Medulla oblongata (tissue), 1 donor: ENCODE results near the gene SOD1.

Source experiments
- DNase-seq: peaks from one replicate; pipeline ENCODE4 v3.0.0-alpha.2; 2015; ENCODE audit errors: extremely low spot score

SOD1 gene

DNA sequence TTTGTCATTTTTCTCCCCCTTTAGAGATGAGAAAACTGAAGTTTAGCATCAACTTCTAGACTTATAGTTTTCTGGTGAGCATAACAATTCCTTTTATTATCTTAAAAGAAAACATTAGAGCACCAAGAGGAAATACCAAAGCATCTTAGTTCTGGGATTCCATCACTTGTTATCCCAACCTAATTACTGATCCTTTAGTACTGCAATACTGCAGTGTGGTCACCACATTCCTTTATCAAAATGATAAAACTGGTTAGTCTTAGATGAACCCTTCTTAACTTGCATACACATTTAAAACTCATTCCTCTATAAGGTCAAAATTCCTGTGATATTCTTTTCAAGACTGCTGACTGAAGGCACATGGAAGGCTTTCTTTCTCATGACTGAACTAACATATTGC, 23.1 kb downstream of the SOD1 start:
- no peak for DNase-seq

DNA sequence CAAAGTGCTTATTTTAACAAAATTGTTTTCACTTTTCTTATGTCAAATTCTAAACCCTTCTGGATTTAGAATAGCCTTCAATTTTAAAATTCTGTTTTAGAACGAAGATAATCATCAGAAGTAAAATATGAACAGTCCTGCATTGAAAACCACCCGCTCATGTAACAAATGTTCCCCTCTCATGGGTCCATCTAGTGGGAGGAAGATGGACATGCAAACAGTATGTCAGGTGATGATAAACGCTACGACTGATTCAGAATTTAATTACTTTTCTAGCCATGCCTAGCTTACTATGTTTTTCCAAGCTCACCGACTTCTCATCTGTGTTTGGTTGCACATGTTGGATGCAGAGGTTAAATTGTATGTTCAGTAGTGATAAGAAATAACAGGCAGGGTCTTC, 23.5 kb downstream of the SOD1 start:
- no peak for DNase-seq

DNA sequence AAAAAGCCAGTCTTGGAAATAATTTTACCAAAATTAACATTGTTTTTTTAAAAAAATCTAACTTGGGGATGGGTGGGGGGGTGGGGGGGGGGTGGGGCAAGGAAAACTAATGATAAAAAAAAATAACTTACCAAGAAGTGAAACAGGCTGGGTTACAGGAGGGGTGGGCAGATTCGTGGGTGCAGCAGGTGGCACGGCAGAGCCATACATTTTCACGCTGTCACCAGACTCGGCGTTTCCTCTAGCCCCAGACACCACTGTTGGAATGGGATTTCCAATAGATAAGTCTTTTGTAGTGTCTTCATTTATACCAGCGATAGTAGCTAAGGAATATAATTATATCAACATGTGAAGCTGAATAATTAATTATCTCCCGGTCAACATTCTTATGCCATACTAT, 25.4 kb downstream of the SOD1 start:
- no peak for DNase-seq

DNA sequence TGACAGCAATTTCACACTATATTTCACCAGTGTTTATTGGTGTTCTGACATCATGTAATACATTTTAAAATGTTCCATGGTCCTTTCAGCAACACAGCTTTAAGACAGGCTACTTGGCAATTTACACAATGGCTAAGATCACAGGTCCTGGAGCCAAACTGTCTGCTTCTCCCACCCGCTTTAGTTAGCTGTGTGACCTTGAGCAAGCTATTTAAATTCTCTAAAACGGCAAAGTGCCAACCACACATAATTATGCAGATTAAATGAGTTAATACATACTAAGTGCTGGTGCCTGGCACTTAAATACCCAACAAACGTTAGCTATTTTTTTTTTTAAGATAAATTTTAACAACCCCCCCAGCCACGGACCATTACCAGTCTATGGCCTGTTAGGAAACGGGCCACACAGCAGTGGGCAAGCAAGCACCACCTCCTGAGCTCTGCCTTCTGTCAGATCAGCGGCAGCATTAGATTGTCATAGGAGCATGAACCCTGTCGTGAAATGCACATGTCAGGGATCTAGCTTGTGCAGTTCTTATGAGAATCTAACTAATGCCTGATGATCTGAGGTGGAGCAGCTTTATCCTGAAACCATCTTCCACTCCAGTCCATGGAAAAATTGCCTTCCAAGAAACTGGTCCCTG, 26.9 kb downstream of the SOD1 start:
- DNase-seq: no peak

DNA sequence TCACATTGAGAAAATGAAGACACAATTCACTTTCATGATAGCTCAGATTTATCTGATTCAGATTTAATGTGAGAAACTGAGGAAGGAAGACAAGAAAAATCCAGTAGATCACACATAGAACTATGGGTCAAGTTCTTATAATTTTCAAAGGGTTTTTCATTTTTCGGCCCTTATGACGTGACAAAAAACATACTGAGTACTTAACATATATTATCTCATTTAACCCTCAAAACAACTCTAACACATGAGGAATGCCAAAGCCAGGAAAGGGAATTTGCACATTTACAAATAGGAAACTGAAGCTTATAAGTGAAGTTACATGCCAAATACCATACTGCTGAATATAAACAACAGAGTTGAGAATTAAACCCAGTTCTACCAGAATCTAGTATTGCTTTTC, 27.6 kb downstream of the SOD1 start:
- no peak for DNase-seq

DNA sequence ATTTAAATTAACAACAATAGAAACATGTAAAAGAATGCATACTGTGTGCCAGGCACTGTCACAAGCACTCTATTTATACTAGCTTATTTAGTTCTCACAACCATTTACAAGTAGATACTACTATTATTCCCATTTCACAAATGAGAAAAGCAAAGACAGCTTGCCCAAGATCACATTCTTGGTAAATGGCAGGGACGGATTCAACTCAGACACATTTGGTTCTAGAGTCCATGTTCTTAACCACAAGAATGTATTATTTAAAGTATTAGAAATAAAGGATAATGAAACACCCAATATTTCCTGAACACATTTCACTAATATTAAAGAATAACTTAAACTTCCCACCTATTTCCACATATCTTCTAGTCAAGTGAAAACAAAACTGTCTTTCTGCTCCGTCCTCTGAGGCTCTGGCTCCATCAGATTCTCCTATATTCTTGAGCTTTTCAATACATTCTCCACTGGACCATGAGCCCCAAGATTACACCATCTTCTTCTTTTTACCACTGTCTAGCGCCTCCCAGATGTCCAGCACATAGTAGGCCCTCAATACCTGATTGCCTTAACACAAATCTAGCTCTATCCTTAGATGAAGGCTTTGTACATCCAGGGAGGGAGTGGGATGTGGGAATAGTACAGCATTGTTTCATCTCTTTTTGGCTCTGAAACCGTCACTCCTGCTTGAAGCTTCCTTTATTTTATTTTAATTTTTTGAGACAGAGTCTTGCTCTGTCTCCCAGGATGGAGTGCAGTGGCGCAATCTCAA, 29.3 kb downstream of the SOD1 start:
- DNase-seq: no peak

DNA sequence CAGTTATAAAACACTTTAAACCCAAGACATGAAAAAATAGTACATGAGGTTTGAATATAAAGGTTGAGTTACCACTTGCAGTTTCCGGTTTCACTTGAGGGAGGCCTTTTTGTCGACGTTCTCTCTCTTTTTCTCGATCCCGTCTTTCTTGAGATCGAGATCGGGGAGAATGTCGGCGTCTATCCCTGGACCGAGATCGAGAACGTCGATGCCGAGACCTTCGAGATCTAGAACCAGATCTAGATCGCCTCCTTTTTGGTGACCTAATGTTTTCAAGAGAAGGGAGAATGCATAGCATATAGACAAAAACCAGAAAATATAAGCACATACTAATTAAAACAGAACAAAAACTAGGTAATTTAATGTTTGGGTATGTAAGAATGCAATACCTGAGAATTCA, 33.7 kb downstream of the SOD1 start:
- DNase-seq: no peak

DNA sequence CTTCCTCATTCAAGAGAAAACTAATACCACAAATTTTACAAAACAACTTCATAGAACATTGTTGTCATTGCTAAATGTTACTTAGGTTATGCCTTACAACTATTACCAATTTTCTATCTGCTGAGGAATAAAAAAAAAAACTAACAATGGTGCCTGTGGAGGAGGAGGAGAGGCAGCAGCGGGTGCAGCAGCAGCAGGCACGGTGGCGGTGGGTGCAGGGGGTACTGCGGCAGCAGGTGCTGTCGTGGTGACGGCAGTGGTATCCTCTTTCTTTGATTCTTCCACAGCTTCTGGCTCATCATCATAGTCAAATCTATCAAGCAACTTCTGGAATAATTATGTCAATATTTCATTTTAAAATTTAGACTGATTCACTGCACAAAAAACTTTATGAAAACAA, 36.9 kb downstream of the SOD1 start:
- no peak for DNase-seq

DNA sequence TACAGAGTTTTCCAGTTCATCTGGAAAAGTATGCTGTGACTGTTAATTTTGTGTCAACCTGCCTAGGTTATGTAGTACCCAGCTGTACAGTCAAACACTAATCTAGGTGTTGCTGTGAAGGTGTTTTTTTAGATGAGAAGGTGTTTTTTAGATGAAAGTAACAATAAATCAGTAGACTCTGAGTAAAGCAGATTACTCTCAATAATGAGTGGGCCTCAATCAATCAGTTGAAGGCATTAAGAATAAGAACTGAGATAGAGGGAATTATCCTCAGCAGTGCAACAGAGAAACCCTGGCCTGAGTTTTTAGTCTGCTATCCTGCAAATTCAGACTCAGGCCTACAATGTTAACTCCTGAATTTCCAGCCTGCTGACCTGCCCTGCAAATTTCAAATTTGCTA, 39.0 kb downstream of the SOD1 start:
- no peak for DNase-seq

DNA sequence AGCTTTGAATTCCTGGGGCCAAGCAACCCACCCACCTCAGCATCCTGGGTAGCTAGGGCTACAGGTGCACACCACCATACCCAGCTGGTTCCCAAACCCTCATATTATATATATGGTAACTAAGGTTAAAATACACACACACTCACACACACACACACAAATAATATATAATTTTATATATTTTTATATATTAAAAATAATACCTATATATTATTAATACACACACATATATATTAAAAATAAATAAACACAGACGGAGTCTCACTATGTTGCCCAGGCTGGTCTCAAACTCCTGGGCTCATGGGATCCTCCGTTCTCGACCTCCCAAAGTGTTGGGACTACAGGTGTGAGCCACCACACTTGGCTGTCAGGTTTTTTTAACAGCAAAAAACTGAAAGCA, 40.5 kb downstream of the SOD1 start:
- no peak for DNase-seq

DNA sequence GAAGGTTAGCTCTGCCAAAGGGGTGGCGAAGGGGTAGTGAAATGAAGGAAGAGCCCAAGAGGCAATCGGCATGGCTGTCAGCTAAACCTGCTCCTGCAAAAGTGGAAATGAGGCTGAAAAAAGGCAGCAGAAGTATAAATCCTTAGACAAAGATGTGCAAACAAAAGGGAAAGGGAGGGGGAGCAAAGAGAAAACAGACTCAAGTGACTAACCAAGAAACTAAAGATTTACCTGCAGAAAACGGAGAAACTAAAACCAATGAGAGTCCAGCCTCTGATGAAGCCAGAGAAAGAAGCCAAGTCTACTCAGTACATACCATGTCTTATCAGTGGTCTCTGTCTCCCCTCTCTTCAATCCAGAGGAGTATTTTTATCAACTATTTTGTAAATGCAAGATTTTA, 47.1 kb downstream of the SOD1 start:
- no peak for DNase-seq

DNA sequence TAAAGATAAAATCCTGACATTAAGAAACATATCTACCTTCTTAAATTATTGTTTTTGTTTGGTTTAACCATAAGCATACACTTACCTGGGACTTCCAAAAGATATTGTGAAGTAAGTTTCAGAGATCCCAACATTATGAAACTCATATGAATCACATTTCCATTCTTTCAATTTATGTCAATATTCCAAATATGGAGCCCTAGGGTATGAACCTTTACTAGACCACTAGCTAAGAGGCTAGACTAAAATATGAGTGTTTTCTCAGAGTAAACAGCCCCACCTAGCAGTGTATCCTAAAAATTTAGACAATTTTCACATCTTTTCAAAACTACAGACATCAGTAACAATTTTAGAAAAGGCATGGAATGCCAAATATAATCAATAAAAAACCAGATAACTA, 48.0 kb downstream of the SOD1 start:
- no peak for DNase-seq

DNA sequence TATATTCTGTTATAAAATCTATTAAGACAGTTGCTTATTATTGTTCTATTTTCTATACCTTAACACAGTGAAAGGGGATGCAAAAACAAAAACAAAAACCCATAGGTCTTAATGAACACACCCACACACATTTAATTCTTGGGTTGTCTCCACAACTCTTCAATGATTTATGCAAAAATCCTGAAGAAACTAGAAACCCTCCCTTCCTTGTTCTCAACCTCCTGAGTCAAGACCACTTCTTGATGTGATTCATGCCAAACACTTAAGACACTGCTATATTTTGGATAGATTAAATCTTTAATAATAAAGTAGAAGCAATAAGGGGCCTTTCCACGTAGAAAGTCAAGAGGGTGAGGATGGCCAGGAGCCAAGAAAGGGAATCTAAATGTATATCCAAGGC, 49.0 kb downstream of the SOD1 start:
- DNase-seq: no peak

DNA sequence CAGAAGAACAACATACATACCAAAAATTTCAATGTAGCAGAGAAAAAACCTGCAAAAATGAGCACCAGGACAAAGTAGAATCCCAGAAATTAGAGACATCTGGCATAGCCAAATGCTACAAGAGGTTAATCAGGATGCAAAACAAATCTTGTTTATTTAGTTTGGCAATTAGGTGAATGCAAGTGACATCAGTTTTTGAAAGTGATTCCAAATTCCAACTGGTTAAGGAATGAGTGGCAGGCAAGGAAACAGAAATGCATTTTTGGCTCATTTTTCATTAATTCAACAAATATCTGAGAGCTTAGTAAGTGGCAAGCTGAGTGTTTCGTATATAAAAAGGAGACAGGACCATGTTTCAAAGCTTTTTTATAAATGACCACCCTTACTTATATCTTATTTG, 51.1 kb downstream of the SOD1 start:
- no peak for DNase-seq

DNA sequence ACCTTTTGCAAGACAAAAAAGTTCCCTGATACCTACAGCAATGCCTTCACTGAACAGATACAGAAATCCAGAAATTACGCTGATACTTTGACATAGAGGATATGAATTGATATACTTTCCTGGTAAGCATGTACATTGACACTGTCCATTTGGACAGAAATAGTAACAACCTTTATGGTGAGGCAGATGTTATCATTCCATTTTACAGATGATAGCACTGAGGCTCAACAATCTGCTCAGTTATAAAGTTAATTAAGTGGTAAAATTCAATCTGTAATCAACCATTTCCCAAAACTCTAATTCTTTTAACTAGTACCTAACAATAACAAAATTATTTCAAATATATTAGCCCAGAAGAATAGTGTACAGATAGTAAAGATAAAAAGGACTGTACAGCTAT, 51.8 kb downstream of the SOD1 start:
- no peak for DNase-seq

DNA sequence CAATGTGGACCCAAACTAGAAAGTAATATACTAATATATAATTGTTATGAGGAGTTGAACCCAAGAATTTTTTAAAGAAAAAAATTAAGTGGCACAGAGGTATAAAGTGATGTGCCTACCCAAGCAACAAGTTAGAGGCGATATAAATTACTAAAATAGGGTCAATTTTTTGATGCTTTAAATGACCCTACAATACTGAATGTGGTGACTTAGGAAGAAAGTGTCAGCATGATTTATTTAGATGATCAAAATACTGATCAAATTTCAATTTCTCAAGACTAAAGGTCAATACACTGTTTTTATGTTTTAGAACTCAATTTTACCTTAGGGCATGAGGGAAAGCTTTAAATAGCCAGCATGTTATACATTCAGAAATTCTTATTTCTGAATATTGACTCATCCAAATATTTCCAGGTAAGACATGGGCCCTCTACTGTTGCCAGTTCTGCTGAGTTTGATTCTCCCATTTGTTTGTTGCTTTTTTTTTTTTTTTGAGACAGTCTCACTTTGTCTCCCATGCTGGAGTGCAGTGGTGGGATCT, 52.3 kb downstream of the SOD1 start:
- DNase-seq: no peak

DNA sequence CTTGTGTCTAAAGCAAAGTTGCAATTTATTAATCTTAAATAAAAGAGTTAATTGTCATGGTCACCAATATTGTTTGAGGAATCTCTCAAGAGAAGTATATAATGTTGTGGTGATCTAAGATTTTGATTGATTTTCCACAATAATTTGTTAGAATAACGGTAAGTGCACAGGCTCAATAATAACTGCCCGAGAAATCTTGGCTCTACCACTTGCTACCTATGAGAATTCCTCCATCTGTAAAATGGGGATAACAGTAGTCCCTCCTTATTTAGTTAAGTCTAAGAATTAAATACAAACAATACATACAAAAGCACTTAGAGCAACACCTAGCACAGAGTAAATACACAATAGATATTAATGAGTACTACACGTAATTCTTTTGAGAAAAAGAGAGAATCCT, 53.6 kb downstream of the SOD1 start:
- no peak for DNase-seq

DNA sequence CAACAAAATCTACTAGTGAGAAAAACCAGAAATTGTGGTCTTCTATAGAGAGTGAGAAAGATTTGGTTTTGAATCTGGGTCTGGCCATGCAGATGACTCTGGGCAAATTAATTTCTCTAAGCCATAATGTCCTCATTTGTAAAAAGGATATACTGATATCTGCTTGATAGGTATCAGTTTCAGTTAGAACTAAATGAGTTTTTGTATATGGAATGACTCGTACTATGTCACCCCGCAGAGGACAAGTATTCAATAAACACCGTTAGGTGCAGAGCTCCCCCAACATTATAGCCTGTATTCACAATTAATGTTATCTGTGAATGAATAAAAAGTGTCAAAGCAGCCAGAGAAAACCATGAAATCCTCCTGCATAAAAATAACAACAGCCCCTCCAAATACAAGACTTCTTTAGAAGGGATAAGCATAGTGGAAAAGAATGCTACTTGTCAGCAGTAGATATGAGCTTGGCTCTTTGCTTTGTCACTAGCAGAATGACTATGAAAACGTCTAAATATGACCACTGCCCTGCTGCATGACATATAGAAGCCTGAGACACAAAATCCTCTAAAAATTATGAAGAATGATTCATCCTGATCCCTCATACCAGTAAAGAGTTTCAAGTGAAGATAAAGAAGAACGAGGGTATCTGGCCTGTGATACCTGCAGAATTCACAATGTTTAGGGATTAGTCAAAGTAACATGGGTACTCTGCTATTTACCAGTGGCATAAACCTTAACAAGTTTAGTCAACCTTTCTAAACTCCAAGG, 54.7 kb downstream of the SOD1 start:
- DNase-seq: no peak

DNA sequence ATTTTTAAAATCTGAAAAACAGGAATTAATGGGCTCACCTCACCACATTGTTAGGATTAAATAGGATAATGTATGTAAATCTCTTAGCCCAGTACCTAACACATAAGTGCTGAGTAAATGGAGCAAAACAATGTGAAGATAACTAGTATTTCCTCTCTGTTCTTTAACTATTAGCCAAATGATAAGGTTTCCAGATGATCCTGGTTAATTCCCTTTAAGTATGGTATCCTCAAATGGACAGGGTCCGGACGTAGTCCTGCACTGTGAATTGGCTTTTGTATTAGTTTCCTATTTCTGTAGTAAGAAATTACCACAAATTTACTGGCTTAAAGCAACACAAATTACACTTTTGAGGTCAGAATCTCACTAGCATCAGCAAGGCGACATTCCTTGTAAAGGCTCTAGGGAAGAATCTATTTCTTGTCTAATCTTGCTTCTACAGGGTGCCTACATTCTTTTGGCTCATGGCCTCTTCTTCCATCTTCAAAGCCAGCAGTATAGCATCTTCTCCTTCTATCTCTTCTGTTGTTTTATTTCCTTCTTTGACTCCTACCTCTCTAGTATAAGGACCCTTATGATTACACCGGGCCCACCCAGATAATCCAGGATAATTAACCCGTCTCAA, 55.4 kb downstream of the SOD1 start:
- DNase-seq: no peak

DNA sequence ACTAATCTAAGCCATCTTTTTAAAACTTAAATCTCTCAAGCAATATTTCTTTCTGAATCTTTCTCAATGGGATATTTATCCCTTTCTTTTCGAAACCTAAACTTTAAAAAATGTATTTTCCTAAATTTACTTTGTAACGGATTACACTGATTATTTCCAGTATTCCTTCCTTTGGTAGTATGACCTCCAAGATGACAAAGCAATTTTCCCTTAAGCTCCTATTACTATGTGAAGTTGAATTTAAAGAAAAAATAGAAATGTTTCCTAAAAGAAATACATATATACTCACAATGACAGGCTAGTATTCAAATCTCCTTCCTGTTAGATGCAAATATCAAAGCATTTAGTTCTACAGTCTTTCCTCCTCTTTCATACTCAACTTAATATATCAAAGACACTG, 56.6 kb downstream of the SOD1 start:
- DNase-seq: no peak
